Right hindlimb (tissue), 1 donor: ENCODE measurements around the gene ACBD4.

Experiments
- DNase-seq: peaks from one replicate; pipeline ENCODE4 v3.0.0-alpha.2; 2018

The ACBD4 gene

GRCh38 chr17:45104907-45105624 is 30.4 kb upstream of the ACBD4 start:
- no peak for DNase-seq

- DNase-seq, result peak; percentile 34
Observed at GRCh38 chr17:45106096-45106495, 29.4 kb upstream of the ACBD4 start.

DNA sequence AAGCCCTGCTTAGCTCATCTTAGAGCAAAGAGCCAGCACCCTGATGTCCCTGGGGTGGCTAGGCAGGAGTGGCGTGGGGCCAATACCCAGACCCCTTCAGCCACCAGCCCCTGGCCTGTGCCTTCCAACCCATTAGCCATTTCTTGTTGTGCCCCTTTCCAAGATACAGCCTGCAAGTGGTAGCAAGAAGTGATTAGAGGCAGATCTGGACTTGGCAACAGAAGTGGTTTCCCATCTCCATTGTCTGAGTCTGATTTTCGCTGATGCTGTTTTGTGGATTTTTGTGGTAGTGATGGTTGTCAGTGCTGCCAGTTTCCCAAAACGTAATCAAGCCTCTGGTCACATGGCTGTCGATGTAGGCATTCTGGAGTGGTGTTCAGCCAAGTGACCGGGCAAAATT is 28.9 kb upstream of the ACBD4 start:
- no peak for DNase-seq

GRCh38 chr17:45107293-45108010 is 28.0 kb upstream of the ACBD4 start:
- DNase-seq, result peak; percentile 57

DNA sequence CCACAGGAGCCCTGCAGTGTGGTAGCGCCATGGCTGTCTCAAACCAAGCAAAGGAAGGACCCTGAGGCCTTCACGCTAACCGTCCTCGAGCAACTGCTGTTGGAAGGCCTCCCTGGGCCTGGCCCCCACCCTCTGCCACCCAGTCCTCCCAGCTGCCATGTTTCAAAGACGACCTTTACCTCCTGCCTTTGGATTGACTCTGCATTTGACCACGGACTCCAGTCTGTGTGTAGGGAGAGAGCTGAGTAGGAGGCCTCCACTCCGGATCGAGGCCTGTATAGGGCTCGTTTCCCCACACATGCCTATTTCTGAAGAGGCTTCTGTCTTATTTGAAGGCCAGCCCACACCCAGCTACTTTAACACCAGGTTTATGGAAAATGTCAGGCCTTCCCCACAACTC is 27.4 kb upstream of the ACBD4 start:
- DNase-seq, result no peak

- peak; percentile 16 for DNase-seq
Observed at GRCh38 chr17:45108595-45109521, 26.6 kb upstream of the ACBD4 start.

GRCh38 chr17:45110676-45111611 is 24.5 kb upstream of the ACBD4 start:
- peak; percentile 22 for DNase-seq

DNA sequence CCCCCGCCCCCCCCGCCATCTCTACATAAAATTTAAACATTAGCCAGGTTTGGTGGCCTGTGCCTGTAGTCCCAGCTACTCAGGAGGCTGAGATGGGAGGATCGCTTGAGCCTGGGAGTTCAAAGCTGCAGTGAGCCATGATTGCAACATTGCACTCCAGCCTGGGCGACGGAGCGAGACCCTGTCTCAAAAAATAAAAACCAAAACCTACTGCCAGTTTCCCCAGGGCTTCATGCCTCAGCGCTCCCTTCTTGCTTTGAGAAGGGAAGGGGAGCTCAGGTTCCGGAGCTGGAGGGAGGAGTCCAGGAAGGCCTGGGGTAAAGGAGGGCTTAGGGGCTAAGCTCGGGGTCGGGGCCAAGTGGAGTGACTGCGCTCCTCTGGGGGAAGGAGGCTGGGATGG is 23.6 kb upstream of the ACBD4 start:
- no peak for DNase-seq

DNA sequence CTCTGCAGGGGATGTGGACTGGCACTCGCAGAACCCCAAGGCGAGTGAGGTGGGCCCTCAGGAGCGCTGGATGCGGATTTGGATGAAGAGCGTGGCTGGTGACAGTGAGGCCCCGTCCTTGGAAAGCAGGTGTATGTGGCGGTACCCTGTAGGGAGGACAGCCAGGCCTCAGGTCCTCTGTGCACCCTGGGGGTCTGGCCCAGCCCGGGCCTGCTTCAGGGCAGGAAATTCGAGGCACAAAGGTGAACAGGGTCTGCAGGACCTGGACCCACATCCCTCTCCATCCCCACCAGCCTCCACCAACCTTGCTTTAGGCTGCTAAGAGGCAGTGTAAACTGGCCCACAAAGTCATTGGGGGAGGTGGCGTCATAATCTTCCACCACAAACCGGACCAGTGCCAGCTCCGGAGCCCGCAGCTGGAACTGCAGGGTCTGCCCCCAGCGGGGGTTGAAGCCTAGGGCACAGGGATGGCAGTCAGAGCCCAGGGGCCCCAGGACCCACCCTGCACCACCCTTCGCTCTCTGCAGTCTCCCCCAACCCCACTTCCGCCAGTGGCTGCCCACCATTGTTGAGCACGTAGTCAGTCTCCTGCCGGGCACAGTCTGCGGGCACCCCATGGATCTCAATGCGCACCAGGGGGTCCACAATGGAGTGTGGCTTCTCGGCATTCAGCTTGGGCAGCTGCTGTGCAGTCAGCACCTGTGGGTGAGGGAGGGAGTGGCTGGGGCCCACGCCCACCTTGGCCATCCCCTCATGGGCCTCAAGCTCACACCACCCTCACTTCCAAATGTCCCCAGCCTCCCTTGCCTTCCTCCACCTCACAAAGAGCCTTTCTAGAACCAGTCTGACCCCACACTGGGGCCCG is 22.7 kb upstream of the ACBD4 start:
- DNase-seq, result no peak

DNA sequence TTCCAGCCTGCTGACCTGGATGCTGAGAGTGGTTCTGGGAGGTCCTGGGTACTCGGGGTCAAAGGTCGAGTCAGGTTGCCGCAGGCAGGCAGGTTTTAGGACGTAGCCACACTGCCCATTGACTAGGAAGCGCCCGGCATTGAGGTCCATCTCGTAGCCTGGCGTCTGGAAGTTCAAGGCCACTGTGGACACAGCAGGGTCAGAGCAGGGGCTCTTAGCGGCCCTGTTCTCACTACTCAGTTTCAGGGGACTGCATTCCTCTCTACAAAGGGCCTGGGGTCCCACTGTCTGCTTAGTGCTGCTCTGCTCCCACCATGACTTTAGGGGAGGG is 22.1 kb upstream of the ACBD4 start:
- no peak for DNase-seq

GRCh38 chr17:45114117-45114932 is 21.2 kb upstream of the ACBD4 start:
- DNase-seq, result no peak

GRCh38 chr17:45115015-45115625 is 20.4 kb upstream of the ACBD4 start:
- DNase-seq, result no peak

GRCh38 chr17:45115871-45116270 is 19.6 kb upstream of the ACBD4 start:
- DNase-seq, result no peak

DNA sequence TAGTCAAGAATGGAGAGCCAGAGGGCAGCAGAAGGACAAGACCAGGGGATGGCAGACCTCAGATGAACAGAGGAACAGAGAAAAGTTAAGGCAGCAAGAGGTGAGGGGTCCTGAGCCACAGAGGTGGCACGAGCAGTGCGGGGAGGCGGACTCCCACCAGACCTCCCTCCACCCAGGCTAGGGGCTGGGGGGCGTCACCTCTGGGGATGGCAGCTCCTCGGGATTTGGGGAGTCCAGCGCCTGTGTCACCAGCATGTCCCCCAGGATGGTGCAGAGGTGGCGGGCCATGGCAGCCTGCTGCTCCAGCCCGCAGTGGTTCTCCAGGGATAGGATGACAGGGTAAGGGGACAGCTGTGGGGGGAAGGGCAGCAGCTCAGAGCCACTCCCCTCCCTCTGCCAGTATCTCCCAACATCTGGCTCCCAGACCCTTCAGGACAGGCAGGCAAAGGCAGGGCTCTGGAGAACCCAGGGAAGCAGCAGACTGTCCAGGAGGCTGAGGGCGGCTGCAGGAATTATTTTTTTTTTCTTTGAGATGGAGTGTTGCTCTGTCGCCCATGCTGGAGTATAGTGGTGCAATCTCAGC is 19.0 kb upstream of the ACBD4 start:
- DNase-seq, result no peak

GRCh38 chr17:45117334-45117733 is 18.2 kb upstream of the ACBD4 start:
- no peak for DNase-seq

DNA sequence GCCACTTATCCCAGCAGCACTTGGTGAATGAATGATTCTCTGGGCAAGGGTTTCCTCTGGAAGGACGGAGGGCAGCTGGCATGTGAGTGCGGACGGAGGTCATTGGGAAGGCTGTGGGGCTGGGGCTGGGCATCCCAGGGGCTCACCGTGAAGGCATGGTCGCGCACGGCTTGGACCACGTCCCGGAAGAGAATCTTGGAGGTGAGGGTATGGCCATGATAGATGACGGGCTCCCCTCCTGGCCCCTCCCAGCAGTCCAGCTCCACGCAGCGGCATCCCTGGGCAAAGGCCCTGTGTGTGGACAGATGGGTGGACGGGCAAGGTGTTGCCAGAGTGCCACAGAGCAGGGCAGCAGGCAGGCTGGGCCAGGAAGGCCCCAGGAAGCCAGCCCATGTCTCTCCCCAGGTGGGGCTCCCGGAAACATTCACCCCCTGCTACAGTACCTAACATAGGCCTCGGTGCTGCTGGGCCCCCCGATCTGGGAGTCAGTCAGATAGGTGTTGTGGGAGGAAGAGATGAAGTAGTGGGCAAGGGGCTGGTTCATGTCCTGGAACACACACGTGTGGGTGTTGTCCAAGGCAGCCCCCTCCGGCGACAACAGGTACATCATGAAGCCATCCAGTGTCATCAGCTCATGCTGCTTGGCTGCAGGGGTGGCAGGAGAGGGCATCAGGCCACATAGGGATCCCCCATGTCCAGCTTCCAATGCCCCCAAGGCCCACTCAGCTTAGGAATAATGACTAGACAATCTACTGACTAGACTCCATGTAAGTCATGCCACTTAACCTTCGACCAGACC is 17.4 kb upstream of the ACBD4 start:
- no peak for DNase-seq

- no peak for DNase-seq
Observed at GRCh38 chr17:45118691-45119090, 16.8 kb upstream of the ACBD4 start.

- DNase-seq, result peak; percentile 19
Observed at GRCh38 chr17:45119964-45120363, 15.5 kb upstream of the ACBD4 start.

DNA sequence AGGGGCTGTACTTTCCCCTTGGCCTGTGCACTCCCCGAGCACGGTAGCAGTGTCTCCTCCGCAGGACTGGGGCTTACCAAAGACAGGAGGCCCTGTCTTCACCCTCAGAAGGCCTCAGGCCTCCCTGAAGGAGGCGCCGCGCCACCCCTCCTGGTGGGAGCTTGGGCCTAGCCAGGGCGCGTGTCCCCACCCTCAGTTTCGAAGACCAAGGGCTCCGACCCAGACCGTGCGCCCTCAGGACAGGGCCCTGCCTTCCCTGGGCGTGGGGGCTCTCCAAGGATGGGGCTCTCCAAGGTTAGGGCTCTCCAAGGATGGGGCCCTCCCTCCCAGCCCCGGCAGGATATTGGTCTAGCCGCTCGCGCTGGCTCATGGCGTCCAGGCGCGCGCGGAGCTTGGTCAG is 14.9 kb upstream of the ACBD4 start:
- DNase-seq, result no peak
